Central memory CD8-positive, alpha-beta T cell (primary cell): ENCODE data around the gene MLLT1.
A peak's percentile ranks its signal among the peaks of the same experiment; 100 is the strongest.

Source experiments
- ATAC-seq: fragments of 150-1000 bp; cut with Tn5 transposase; replicated peaks from 2 replicates; pipeline ENCODE4 v1.10.0; 2022; ENCODE audit warnings: mild to moderate bottlenecking, moderate FRiP score, moderate number of reproducible peaks; ENCODE audit not compliant: poor library complexity, severe bottlenecking; ENCODE audit errors: extremely low read depth
- DNase-seq, 2 donors: peaks; one replicate each; pipeline ENCODE4 v3.0.0; 2021; ENCODE audit warnings: low spot score in 2 of 2
- H3K27ac Mint-ChIP-seq: one replicate; pipeline ENCODE4 v1.8.0; 2022; ENCODE audit warnings: low read depth, mild to moderate bottlenecking, moderate library complexity, mixed read lengths
- H3K27me3 Mint-ChIP-seq: one replicate; pipeline ENCODE4 v1.8.0; 2022; ENCODE audit warnings: mixed read lengths
- H3K36me3 Mint-ChIP-seq: one replicate; pipeline ENCODE4 v1.8.0; 2022; ENCODE audit warnings: mild to moderate bottlenecking, moderate library complexity, mixed read lengths; ENCODE audit not compliant: insufficient read depth
- H3K4me1 Mint-ChIP-seq: one replicate; pipeline ENCODE4 v1.8.0; 2022; ENCODE audit warnings: mixed read lengths
- H3K4me3 Mint-ChIP-seq: one replicate; pipeline ENCODE4 v1.8.0; 2022; ENCODE audit warnings: mild to moderate bottlenecking, moderate library complexity, mixed read lengths
- H3K9me3 Mint-ChIP-seq: one replicate; pipeline ENCODE4 v1.8.0; 2022; ENCODE audit warnings: mixed read lengths

The MLLT1 gene

GRCh38 chr19:6261883-6262282 is 17.9 kb downstream of the MLLT1 start:
- ATAC-seq (no peak), DNase-seq (no peak)
- no peak overlapping the region for H3K4me3 Mint-ChIP-seq
- no peaks in the 10 kb centered on the region for H3K9me3 Mint-ChIP-seq
- H3K4me1 Mint-ChIP-seq, result peaks cover 32% of the 10 kb centered on the region
- H3K27me3 Mint-ChIP-seq, result no peaks in the 10 kb centered on the region
- H3K27ac Mint-ChIP-seq, result peak overlapping the region; percentile 57
- peaks cover 21% of the 10 kb centered on the region for H3K36me3 Mint-ChIP-seq

DNA sequence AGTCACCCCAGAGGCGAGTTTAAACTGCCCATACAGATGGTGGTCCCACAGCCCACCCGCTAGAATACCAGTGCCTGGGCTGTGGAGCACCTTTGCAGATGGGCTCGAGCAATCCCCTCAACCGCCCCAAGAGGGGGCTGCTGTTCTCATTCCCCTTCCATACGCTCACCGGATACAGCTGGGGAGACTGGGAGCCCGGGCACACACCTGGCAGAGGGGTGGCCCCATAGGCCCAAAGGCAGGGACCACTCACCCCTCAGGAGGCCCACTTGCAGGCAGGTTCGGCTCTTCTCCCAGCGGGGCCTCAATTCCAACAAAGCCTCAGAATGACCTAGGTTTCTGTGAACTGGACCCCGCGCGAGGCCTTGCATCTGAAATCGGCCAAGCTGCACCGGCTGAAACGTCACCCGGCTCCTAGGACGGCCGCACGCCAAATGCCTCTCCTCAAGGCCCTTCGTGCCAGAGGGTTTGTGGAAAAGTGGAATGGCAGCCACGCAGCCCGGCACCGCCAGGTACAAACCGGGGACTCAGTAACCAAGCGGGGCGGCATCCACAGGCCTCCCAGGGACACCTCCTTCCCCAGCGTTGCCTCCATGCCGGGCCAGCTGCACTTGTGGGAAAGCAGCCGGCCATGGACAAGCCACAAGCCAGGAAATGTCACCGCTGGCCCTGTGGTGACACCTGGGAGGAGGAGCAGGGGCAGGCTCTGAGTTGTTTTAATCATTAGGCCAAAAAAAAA is 18.7 kb downstream of the MLLT1 start:
- DNase-seq (no peak), ATAC-seq (no peak)
- H3K4me3 Mint-ChIP-seq, result no peak overlapping the region
- H3K27me3 Mint-ChIP-seq, result no peaks in the 10 kb centered on the region
- peaks cover 29% of the 10 kb centered on the region for H3K4me1 Mint-ChIP-seq
- no peak overlapping the region for H3K27ac Mint-ChIP-seq
- peaks cover 24% of the 10 kb centered on the region for H3K36me3 Mint-ChIP-seq
- no peaks in the 10 kb centered on the region for H3K9me3 Mint-ChIP-seq

DNA sequence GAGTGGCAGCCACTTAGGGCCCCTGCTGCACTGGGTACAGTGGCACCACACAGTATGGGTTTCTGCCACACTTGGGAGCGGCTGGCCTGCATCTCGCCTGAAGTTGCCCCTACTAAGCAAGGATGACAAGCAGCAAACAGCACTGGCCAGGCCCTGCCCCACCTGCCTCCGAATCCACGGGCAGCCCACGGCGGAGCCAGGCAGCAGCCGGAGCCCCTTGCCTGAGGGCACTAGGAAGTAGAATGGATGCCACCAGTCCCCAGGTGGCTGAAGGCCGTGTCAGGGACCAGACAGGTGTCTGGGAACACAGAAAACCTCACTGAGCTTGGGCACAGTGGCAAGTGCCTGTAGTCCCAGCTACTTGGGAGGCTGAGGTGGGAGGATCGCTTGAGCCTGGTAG is 19.4 kb downstream of the MLLT1 start:
- H3K27ac Mint-ChIP-seq, result no peak overlapping the region
- H3K4me3 Mint-ChIP-seq, result no peak overlapping the region
- peaks cover 24% of the 10 kb centered on the region for H3K36me3 Mint-ChIP-seq
- ATAC-seq (no peak), DNase-seq (no peak)
- H3K9me3 Mint-ChIP-seq, result no peaks in the 10 kb centered on the region
- peaks cover 29% of the 10 kb centered on the region for H3K4me1 Mint-ChIP-seq
- no peaks in the 10 kb centered on the region for H3K27me3 Mint-ChIP-seq

GRCh38 chr19:6259312-6259861 is 20.4 kb downstream of the MLLT1 start:
- Mint-ChIP-seq H3K27me3 (no peaks in the 10 kb centered on the region), H3K9me3 (no peaks in the 10 kb centered on the region), H3K27ac (no peak overlapping the region), H3K4me3 (no peak overlapping the region), H3K4me1 (peaks cover 29% of the 10 kb centered on the region), H3K36me3 (peaks cover 23% of the 10 kb centered on the region)
- ATAC-seq (no peak), DNase-seq (no peak)

DNA sequence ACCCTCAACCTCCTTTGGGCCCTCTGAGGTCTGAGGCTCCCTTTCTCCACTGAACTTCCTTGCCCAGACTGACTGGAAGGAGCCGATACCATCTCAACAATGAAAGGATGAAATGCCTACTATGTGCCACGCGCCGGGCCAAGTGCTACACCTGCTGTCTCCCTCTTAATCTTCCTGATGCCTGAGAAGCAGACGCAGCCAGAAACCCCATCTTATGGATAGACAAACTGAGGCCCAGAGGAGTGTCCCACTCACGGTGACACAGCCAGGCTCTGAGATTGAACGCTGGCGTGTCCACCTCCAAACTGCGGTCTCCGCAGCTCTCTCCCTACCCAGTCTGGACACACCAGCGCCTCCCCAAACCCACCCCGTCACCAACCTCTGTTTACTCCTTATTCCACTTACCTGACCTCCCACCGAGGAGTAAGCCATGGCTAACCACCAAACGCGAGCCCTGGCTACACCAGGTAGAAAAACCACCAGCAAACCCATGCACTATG is 20.9 kb downstream of the MLLT1 start:
- H3K27ac Mint-ChIP-seq, result no peak overlapping the region
- no peaks in the 10 kb centered on the region for H3K27me3 Mint-ChIP-seq
- ATAC-seq (no peak), DNase-seq (no peak)
- peaks cover 30% of the 10 kb centered on the region for H3K4me1 Mint-ChIP-seq
- no peaks in the 10 kb centered on the region for H3K9me3 Mint-ChIP-seq
- H3K4me3 Mint-ChIP-seq, result no peak overlapping the region
- peaks cover 20% of the 10 kb centered on the region for H3K36me3 Mint-ChIP-seq

GRCh38 chr19:6253954-6254733 is 25.6 kb downstream of the MLLT1 start:
- Mint-ChIP-seq H3K27ac (no peak overlapping the region), H3K9me3 (no peaks in the 10 kb centered on the region), H3K4me1 (peaks cover 49% of the 10 kb centered on the region), H3K36me3 (peaks cover 18% of the 10 kb centered on the region), H3K27me3 (no peaks in the 10 kb centered on the region), H3K4me3 (no peak overlapping the region)
- DNase-seq, result no peak
- no peak for ATAC-seq

DNA sequence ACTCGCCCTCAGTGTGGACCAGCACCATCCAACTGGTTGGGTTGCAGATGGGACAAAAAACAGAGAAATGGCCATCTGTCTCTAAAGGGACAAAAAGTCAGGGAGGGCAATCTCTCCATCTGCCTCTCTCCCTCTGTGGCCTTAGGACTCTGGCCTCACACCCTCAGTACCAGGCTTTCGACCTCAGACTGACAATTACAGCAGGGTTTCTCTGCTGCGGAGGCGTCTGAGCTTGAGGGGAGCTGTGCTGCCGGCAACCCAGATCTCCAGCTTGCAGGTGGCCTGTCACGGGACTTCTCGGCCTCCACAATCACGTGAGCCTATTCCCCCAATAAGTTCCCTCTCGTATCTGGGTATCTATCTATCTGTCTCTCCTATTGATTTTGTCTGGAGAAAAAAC is 27.7 kb downstream of the MLLT1 start:
- Mint-ChIP-seq H3K4me1 (peaks cover 52% of the 10 kb centered on the region), H3K27ac (no peak overlapping the region), H3K9me3 (no peaks in the 10 kb centered on the region), H3K4me3 (no peak overlapping the region), H3K27me3 (no peaks in the 10 kb centered on the region), H3K36me3 (peaks cover 11% of the 10 kb centered on the region)
- no peak for DNase-seq
- ATAC-seq, result no peak

DNA sequence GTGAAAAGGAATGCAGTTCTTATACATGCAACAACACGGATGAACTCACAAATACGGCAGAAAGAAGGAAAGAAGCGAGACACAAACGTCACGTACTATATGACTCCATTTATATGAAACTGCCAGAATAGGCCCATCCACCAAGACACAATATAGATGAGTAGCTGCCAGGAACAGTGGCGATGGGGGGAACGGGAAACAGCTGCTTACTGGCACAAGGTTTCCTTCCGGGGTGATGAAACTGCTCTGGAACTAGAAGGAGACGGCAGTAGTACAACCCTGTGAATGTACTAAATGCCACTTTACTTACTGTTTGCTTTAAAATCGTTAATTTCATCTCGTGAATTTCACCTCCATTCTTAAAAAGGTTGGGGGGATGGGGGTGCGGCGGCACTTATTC is 28.9 kb downstream of the MLLT1 start:
- H3K27me3 Mint-ChIP-seq, result no peaks in the 10 kb centered on the region
- no peak overlapping the region for H3K27ac Mint-ChIP-seq
- DNase-seq (no peak), ATAC-seq (no peak)
- peaks cover 57% of the 10 kb centered on the region for H3K4me1 Mint-ChIP-seq
- peaks cover 3% of the 10 kb centered on the region for H3K36me3 Mint-ChIP-seq
- no peak overlapping the region for H3K4me3 Mint-ChIP-seq
- H3K9me3 Mint-ChIP-seq, result no peaks in the 10 kb centered on the region

- Mint-ChIP-seq H3K27me3 (no peaks in the 10 kb centered on the region), H3K4me3 (no peak overlapping the region), H3K27ac (no peak overlapping the region), H3K36me3 (peaks cover 3% of the 10 kb centered on the region), H3K4me1 (peaks cover 61% of the 10 kb centered on the region), H3K9me3 (no peaks in the 10 kb centered on the region)
- DNase-seq (no peak), ATAC-seq (no peak)
Observed at GRCh38 chr19:6250024-6250615, 29.7 kb downstream of the MLLT1 start.

DNA sequence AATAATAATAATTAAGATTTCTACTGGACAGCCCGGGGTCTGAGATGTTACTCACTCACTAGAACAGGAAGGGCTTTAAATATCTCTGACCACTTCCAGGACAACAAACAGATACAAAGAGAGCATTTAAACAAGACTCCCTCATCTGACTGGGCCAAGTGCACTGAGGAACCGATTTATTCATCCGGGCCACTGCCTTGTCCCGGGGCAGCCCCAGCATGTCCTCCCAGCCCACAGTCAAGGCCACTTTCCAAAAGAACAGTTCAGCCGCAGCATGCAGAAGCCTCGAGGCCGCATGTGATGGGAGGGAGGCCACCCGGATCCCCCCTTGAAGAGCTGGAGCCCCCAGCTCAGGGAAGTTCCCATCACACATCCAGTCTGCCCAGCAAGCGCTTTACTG is 30.5 kb downstream of the MLLT1 start:
- DNase-seq (no peak), ATAC-seq (no peak)
- Mint-ChIP-seq H3K9me3 (no peaks in the 10 kb centered on the region), H3K4me3 (no peak overlapping the region), H3K27ac (no peak overlapping the region), H3K27me3 (no peaks in the 10 kb centered on the region), H3K36me3 (no peaks in the 10 kb centered on the region), H3K4me1 (peaks cover 66% of the 10 kb centered on the region)

GRCh38 chr19:6248844-6249243 is 30.9 kb downstream of the MLLT1 start:
- H3K27ac Mint-ChIP-seq, result no peak overlapping the region
- no peak for ATAC-seq
- H3K27me3 Mint-ChIP-seq, result no peaks in the 10 kb centered on the region
- no peaks in the 10 kb centered on the region for H3K9me3 Mint-ChIP-seq
- no peak overlapping the region for H3K4me3 Mint-ChIP-seq
- no peaks in the 10 kb centered on the region for H3K36me3 Mint-ChIP-seq
- peaks cover 70% of the 10 kb centered on the region for H3K4me1 Mint-ChIP-seq
- DNase-seq, result no peak

DNA sequence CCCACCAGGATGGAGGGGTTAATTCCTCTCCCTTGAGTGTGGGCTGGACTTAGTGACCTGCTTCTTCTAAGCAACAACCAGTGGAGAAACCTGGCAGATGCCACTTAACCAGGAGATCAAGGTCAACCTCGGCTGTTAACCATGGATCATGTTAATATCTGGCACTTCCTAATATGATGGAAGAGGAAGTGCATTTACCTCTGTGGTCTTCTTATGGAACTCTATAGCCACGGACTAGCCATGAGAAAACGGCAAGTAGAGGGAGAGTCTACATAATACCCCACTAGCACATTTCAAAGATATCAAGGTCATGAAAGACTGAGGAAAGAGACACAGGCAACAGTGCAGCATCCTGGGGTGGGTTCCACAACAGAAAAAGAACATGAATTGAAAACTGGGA is 31.4 kb downstream of the MLLT1 start:
- ATAC-seq (no peak), DNase-seq (no peak)
- H3K4me1 Mint-ChIP-seq, result peaks cover 70% of the 10 kb centered on the region
- no peak overlapping the region for H3K27ac Mint-ChIP-seq
- no peak overlapping the region for H3K4me3 Mint-ChIP-seq
- H3K36me3 Mint-ChIP-seq, result no peaks in the 10 kb centered on the region
- H3K27me3 Mint-ChIP-seq, result no peaks in the 10 kb centered on the region
- H3K9me3 Mint-ChIP-seq, result no peaks in the 10 kb centered on the region

GRCh38 chr19:6247007-6247288 is 32.8 kb downstream of the MLLT1 start:
- Mint-ChIP-seq H3K4me3 (no peak overlapping the region), H3K27me3 (no peaks in the 10 kb centered on the region), H3K9me3 (no peaks in the 10 kb centered on the region), H3K4me1 (peaks cover 64% of the 10 kb centered on the region), H3K27ac (no peak overlapping the region), H3K36me3 (no peaks in the 10 kb centered on the region)
- no peak for DNase-seq
- ATAC-seq, result no peak
